Suprapubic skin (tissue), 4 donors: ENCODE measurements around the gene TACR1.

Source experiments
- POLR2A ChIP-seq, 2 donors: fragments of 450-650 bp; IDR thresholded peaks; one replicate each; pipeline ENCODE4 v1.6.1; 2017; ENCODE audit warnings: antibody characterized with exemption in 2 of 2, mild to moderate bottlenecking in 2 of 2, moderate library complexity in 2 of 2
- POLR2AphosphoS5 ChIP-seq, 3 donors: sonication (generic); formaldehyde crosslinking; IDR thresholded peaks; one replicate each; pipeline ENCODE4 v1.6.1; 2017; ENCODE audit warnings: antibody characterized with exemption in 3 of 3

- TF ChIP-seq POLR2A (IDR thresholded peaks at IDR 0.05) (no peak), POLR2AphosphoS5 (IDR thresholded peaks at IDR 0.05) (no peak)
Measured at GRCh38 chr2:75097831-75098230, 101.5 kb downstream of the TACR1 start.
